GM12873 (cell line): ENCODE results near the gene MN1.

Source experiments
- CTCF ChIP-seq: IDR thresholded peaks from 2 replicates; pipeline ENCODE4 v1.5.1; 2012; ENCODE audit warnings: low read depth, mild to moderate bottlenecking, moderate library complexity, low read length, control low read depth; ENCODE audit not compliant: insufficient read depth; ENCODE audit errors: missing control alignments

The MN1 gene

DNA sequence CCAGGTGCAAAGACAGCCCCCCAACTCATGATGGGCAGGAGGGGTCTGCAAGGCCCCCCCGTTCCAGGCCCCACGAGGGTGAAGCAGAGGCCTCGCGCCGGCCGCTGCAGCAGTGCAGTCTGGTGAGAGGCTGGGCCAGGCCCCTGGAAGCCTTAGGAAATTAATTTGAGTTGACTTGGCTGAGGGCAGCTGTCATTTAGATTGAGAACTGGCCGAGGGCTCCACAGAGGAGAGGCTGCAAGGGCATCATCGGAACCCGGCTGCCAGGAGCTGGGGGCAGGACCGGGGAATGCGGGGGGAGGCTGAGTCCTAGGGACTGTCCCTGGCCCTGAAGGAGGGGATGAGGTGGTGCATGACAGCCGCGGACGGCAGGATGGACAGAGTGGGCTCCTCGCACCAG lies 39.9 kb downstream of the MN1 start:
- TF ChIP-seq CTCF: no peak

- TF ChIP-seq CTCF: no peak
Observed at GRCh38 chr22:27761000-27761399, 40.6 kb downstream of the MN1 start.

DNA sequence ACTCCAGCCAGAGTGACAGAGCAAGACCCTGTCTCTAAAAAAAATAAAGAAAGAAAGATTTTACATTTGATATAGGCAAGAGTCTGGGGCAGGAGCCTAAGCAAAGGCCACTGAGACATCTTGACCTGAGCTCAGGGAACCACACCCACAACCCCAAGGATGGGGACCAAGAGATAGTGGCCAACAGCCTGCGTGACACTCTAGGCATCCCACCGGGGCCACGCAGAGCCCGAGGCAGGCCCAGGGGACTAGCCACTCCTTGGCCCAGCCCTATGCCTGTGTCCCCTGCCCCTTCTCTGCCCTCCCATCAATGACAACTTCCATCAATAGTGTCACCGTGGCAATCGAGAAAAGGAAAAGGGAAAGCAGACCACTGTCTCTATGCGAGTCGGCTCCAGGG lies 41.1 kb downstream of the MN1 start:
- no peak for TF ChIP-seq CTCF

DNA sequence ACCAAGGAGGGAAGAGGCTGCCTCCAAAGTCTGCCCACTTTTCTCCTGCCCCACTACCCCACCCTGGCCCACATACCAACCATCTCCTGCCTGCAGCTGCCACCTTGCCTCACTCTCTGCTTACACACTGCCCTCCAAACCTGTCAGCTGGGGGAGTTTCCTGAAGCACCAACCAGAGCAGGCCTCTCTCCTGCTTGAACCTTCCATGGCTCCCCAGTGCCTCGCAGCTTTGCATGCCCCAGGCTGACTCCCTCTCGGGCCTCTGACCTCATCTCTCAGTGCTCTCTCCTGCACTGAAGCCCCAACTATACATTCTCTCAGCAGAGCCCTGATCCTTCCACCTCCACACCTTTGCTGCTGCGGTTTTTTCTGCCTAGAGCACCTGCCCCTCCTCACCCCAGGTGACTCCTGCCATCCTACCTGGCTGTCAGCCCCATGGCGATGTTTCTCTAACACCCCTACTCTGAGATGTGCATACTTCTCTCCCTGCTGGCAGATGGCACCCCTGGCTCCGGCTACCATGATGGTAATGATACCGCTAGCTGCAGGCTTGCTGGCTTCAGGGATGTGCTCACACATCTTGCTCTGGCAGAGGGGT lies 43.5 kb downstream of the MN1 start:
- no peak for TF ChIP-seq CTCF

DNA sequence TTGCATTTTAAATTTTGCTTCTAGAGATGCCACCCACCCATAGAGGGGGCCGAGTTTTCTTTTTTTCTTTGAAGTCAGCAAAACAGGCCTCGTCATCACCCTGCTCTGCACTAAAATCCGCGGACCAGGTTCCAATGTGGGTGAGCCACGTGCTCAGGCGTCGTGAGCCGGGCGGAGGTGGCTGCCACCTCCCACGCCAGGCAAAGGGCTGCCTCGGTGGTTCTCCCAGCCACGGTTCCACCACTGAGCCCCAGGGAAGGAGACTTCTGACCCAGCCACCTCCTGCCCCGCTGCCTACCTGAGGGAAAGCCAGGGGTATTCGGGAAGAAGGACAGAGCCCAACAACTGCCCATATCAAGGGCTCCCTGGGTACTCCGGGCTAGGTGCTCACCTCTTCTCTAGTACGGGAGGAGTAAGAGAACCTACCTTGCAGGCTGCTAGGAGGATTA lies 45.3 kb downstream of the MN1 start:
- TF ChIP-seq CTCF: no peak

- TF ChIP-seq CTCF: no peak
Observed at GRCh38 chr22:27755521-27756211, 45.9 kb downstream of the MN1 start.

- TF ChIP-seq CTCF: no peak
Observed at GRCh38 chr22:27754888-27755480, 46.6 kb downstream of the MN1 start.
